GM12878 (cell line): ENCODE measurements around the gene SCG3. TPM values are rescaled to one million over a fixed set of nuclear protein-coding genes. Genes with fewer than 3 reads are reported as not detected.
A peak's percentile ranks its signal among the peaks of the same experiment; 100 is the strongest.

Source experiments
- ATAC-seq: fragments of 200-7000 bp; cut with Tn5 transposase; 3 replicates; pipeline ENCODE4 v1.9.1; 2020; ENCODE audit warnings: mild to moderate bottlenecking, moderate library complexity
- BruUV-seq: library from RNA; stranded (reverse); fragments of 400-500 nt; replicated peaks from 2 replicates; lab custom pipeline; 2021; lab: Mats Ljungman, UMichigan
- CTCF ChIA-PET: fragments of 300-600 bp; sonication (Branson Sonifier 250); formaldehyde crosslinking; extraction: SDS; loops from one replicate; lab custom pipeline; 2021; ENCODE audit warnings: inconsistent platforms; lab: Yijun Ruan, JAX
- POLR2A ChIA-PET: fragments of 350-600 bp; formaldehyde crosslinking; extraction: SDS; loops from one replicate; lab custom pipeline; 2021; ENCODE audit warnings: inconsistent platforms; lab: Charles Lee
- RAD21 ChIA-PET: fragments of 300-600 bp; sonication (Branson Sonifier 250); formaldehyde crosslinking; loops from one replicate; lab custom pipeline; 2023; ENCODE audit warnings: antibody characterized with exemption; ENCODE audit not compliant: unreplicated experiment; lab: Charles Lee
- SMC1A ChIA-PET: fragments of 300-600 bp; sonication (Branson Sonifier 250); formaldehyde crosslinking; loops from one replicate; lab custom pipeline; 2023; ENCODE audit not compliant: unreplicated experiment, uncharacterized antibody; lab: Charles Lee
- DNase-seq: peaks from one replicate; pipeline ENCODE4 v3.0.0-alpha.2; 2011; ENCODE audit warnings: low read depth, low spot score
- FAIRE-seq: peaks from 3 replicates; lab custom pipeline; 2011; peaks lifted over from hg19 to GRCh38; lab: Jason Lieb, UNC
- H2AFZ ChIP-seq: 2 replicates; pipeline ENCODE4 v1.6.0; 2011; ENCODE audit warnings: low read depth, low read length, control low read depth; ENCODE audit not compliant: control insufficient read depth
- H3K27ac ChIP-seq: 2 replicates; pipeline ENCODE4 v1.5.1; 2011; ENCODE audit warnings: control low read depth; ENCODE audit not compliant: control insufficient read depth, insufficient read depth
- H3K27me3 ChIP-seq, 2 experiments: replicated peaks in 1 of 2; 2 replicates each; pipeline versions ENCODE4 v1.6.0 to v1.6.1; 2011; ENCODE audit warnings: low read length in 1 of 2; ENCODE audit not compliant: control insufficient read depth in 2 of 2, insufficient read depth in 2 of 2
- H3K36me3 ChIP-seq, 2 experiments: 2 replicates each; pipeline ENCODE4 v1.5.1; 2011; ENCODE audit warnings: low read length in 1 of 2; ENCODE audit not compliant: control insufficient read depth in 2 of 2, insufficient read depth in 2 of 2
- H3K4me1 ChIP-seq: 2 replicates; pipeline ENCODE4 v1.6.1; 2011; ENCODE audit warnings: mild to moderate bottlenecking, low read length, moderate library complexity, mixed read lengths; ENCODE audit not compliant: control insufficient read depth, insufficient read depth
- H3K4me2 ChIP-seq: 2 replicates; pipeline ENCODE4 v1.6.0; 2011; ENCODE audit warnings: control low read depth; ENCODE audit not compliant: control insufficient read depth, insufficient read depth
- H3K4me3 ChIP-seq: fragments of 200-600 bp; sonication (generic); 2 replicates; pipeline ENCODE4 v1.5.1; 2016
- H3K79me2 ChIP-seq: 2 replicates; pipeline ENCODE4 v1.6.0; 2011; ENCODE audit warnings: low read length; ENCODE audit not compliant: control insufficient read depth, insufficient read depth
- H3K9ac ChIP-seq: 2 replicates; pipeline ENCODE4 v1.8.0; 2011; ENCODE audit warnings: low read length, control low read depth, mixed read lengths; ENCODE audit not compliant: control insufficient read depth, insufficient read depth
- H3K9me3 ChIP-seq: replicated peaks from 3 replicates; pipeline ENCODE4 v1.5.1; 2011; ENCODE audit warnings: mild to moderate bottlenecking, low read length; ENCODE audit not compliant: control insufficient read depth, insufficient read depth
- H4K20me1 ChIP-seq: 2 replicates; pipeline ENCODE4 v1.6.0; 2011; ENCODE audit not compliant: control insufficient read depth, insufficient read depth
- BHLHE40 ChIP-seq, 2 experiments: fragments of 450-650 bp in 1 of 2; IDR thresholded peaks; 2 replicates each; pipeline ENCODE4 v1.6.1; 2011 to 2017; ENCODE audit warnings: low read depth in 2 of 2, borderline replicate concordance in 1 of 2, improper control_type of control experiment in 1 of 2, low read length in 1 of 2, mild to moderate bottlenecking in 1 of 2
- HCFC1 ChIP-seq: fragments of 150-350 bp; IDR thresholded peaks from 2 replicates; pipeline ENCODE4 v1.6.1; 2014; ENCODE audit warnings: low read length
- MTA2 ChIP-seq: fragments of 450-650 bp; IDR thresholded peaks from 2 replicates; pipeline ENCODE4 v1.6.1; 2016; ENCODE audit warnings: low read depth, mild to moderate bottlenecking, moderate library complexity
- NBN ChIP-seq: fragments of 450-650 bp; IDR thresholded peaks from 2 replicates; pipeline ENCODE4 v1.6.1; 2016
- PML ChIP-seq: IDR thresholded peaks from 2 replicates; pipeline ENCODE4 v1.6.1; 2012; ENCODE audit warnings: low read length, inconsistent platforms
- POLR2AphosphoS2 ChIP-seq: IDR thresholded peaks from 2 replicates; pipeline ENCODE4 v1.6.1; 2011; ENCODE audit warnings: low read depth, mild to moderate bottlenecking, low read length, improper control_type of control experiment, moderate library complexity
- RAD21 ChIP-seq: IDR thresholded peaks from 2 replicates; pipeline ENCODE4 v1.6.1; 2011; ENCODE audit warnings: mild to moderate bottlenecking, low read depth, low read length, moderate library complexity; ENCODE audit not compliant: insufficient read depth
- RFX5 ChIP-seq: IDR thresholded peaks from 2 replicates; pipeline ENCODE4 v1.6.1; 2011; ENCODE audit warnings: low read depth, low read length, improper control_type of control experiment
- SP1 ChIP-seq: IDR thresholded peaks from one replicate; pipeline ENCODE4 v1.6.1; 2011; ENCODE audit warnings: low read depth, low read length
- TCF7 ChIP-seq: IDR thresholded peaks from 2 replicates; pipeline ENCODE4 v1.6.1; 2014; ENCODE audit warnings: antibody characterized with exemption, borderline replicate concordance
- ZNF274 ChIP-seq: IDR thresholded peaks from one replicate; pipeline ENCODE4 v1.8.0; 2011; ENCODE audit not compliant: insufficient read length, insufficient read depth
- WGBS: methylation state at CpG from one replicate; pipeline ENCODE4 v1.1.6; 2016; ENCODE audit warnings: low lambda C conversion rate; ENCODE audit not compliant: insufficient replicate concordance, insufficient coverage; ENCODE audit errors: missing lambda C conversion rate; 5-methylcytosine and 5-hydroxymethylcytosine counted together
- in situ Hi-C: fragments of 300-500 bp; cut with MboI; formaldehyde crosslinking; loops from 9 replicates; pipeline ENCODE4 v1.14.3; 2018; ENCODE audit warnings: mixed read lengths
- intact Hi-C: fragments of 100-400 bp; cut with micrococcal nuclease; formaldehyde crosslinking; loops from one replicate; pipeline ENCODE4 v1.14.2; 2022; ENCODE audit not compliant: unreplicated experiment
- polyA plus RNA-seq, 11 experiments: library from polyadenylated mRNA; depleted of rRNA in 4 of 11; unstranded in 6 of 11; stranded (reverse) in 5 of 11; fragments of >200 nt; fragmentation: Nextera tagmentation in 4 of 11; fragmentation: Illumina TruSeq in 1 of 11; extraction: Ambion mirVana in 4 of 11; extraction: Trizol in 1 of 11; gene quantifications; 1 replicate in 1 of 11; 2 replicates in 10 of 11; pipeline versions ENCODE4 v1.2.1 to v1.2.3, GENCODE V29; 2011 to 2016; ENCODE audit warnings: inconsistent platforms in 2 of 11, missing spikeins in 2 of 11, low read depth in 1 of 11
- total RNA-seq, 4 experiments: library from RNA; depleted of rRNA in 3 of 4; stranded (reverse); fragments of >200 nt in 3 of 4; fragmentation: Illumina TruSeq in 1 of 4; extraction: Trizol in 1 of 4; gene quantifications; 2 replicates each; pipeline versions ENCODE4 v1.2.1 to v1.2.3, GENCODE V29; 2013 to 2021
- TF ChIP-seq, protein P1 (sequence below): IDR thresholded peaks from 2 replicates; pipeline ENCODE4 v1.6.1; 2011; ENCODE audit warnings: borderline replicate concordance, low read depth, mild to moderate bottlenecking, moderate library complexity, low read length; ENCODE audit not compliant: insufficient read depth, poor library complexity, severe bottlenecking
- TF ChIP-seq, protein P2 (sequence below): IDR thresholded peaks from 2 replicates; pipeline ENCODE4 v1.6.1; 2012; ENCODE audit warnings: low read depth, low read length, improper control_type of control experiment
- TF ChIP-seq, protein P3 (sequence below): IDR thresholded peaks from 2 replicates; pipeline ENCODE4 v1.6.1; 2011; ENCODE audit warnings: low read depth, mild to moderate bottlenecking, low read length, moderate library complexity, borderline replicate concordance; ENCODE audit errors: extremely low read depth
- TF ChIP-seq, protein P4 (sequence below): fragments of 450-650 bp; IDR thresholded peaks from 2 replicates; pipeline ENCODE4 v1.6.1; 2017; ENCODE audit warnings: mild to moderate bottlenecking, moderate library complexity
- TF ChIP-seq, protein P5 (sequence below): fragments of 450-650 bp; conservative IDR thresholded peaks from 2 replicates; pipeline ENCODE4 v1.6.1; 2017; ENCODE audit warnings: mild to moderate bottlenecking, moderate library complexity

SCG3 gene
- total and polyA plus RNA-seq, 10 of the 15 experiments (the other 5 are each of a cell fraction or from before 2014, with no cell fraction given), result 0.03 to 0.15 (median 0.04) TPM; not detected in 7

DNA sequence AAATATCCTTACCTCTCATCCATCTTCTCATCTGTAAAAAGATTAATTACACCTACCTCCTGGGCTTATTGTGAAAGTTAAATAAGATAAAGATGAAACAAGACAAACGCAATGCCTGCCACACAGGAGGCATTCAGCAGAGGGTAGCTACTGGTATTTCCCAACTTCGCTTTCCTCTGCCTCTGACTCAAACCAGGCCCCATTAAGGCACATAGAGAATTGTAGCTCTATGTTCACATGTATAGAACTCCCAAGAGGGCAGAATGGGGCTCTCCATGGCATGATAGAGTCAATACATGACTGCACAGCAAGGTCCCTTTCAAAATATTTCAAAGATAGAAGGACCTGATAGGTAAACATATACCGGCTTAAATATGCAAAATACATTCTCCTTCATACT is 54.8 kb downstream of the SCG3 start:
- intact Hi-C loops, result loop anchor here (1.0 to 10.0 kb wide), 5 partner anchors 41 to 369 kb away; partner anchors contain the start of gene DMXL2
- Histone ChIP-seq H3K9me3 (no peaks in the 10 kb centered on the region), H3K79me2 (peaks cover 65% of the 10 kb centered on the region), H3K4me1 (peaks cover 32% of the 10 kb centered on the region), H3K27me3 (no peaks in the 10 kb centered on the region), H2AFZ (0 out of 2 replicates have a peak overlapping the region, but pooled peaks have one; percentile 4), H3K27ac (peak overlapping the region; percentile 94), H3K36me3 (no peaks in the 10 kb centered on the region), H3K9ac (peak overlapping the region; percentile 57), H3K4me2 (peak overlapping the region; percentile 95), H3K4me3 (peak overlapping the region; percentile 77), H4K20me1 (no peaks in the 10 kb centered on the region)
- SMC1A ChIA-PET, result interaction anchor here (0.7 to 5.2 kb wide), 18 partner anchors 10 to 485 kb away, joined by 3 to 45 read pairs (median 4); partner anchors contain the start of gene DMXL2
- no peak for FAIRE-seq
- peak; percentile 57 for ATAC-seq
- POLR2A ChIA-PET, result interaction anchor here (0.5 to 2.4 kb wide), 8 partner anchors 8 to 328 kb away, joined by 3 to 11 read pairs (median 4); partner anchors contain the start of gene DMXL2
- RAD21 ChIA-PET, result interaction anchor here (0.9 to 5.5 kb wide), 13 partner anchors 10 to 857 kb away, joined by 3 to 33 read pairs (median 3); no protein-coding TSS in a partner anchor
- 0% methylated on average over 3 of the region's 3 CpGs for WGBS
- BruUV-seq, result no TSS peak
- in situ Hi-C loops, result no loop called here
- DNase-seq, result peak; percentile 74
- CTCF ChIA-PET, result interaction anchor here (0.7 to 10.1 kb wide), 14 partner anchors 9 to 368 kb away, joined by 3 to 136 read pairs (median 4); partner anchors contain the start of gene DMXL2
- TF ChIP-seq, protein P1, sequence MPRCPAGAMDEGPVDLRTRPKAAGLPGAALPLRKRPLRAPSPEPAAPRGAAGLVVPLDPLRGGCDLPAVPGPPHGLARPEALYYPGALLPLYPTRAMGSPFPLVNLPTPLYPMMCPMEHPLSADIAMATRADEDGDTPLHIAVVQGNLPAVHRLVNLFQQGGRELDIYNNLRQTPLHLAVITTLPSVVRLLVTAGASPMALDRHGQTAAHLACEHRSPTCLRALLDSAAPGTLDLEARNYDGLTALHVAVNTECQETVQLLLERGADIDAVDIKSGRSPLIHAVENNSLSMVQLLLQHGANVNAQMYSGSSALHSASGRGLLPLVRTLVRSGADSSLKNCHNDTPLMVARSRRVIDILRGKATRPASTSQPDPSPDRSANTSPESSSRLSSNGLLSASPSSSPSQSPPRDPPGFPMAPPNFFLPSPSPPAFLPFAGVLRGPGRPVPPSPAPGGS, result peak; percentile 50
- TF ChIP-seq, protein P2, sequence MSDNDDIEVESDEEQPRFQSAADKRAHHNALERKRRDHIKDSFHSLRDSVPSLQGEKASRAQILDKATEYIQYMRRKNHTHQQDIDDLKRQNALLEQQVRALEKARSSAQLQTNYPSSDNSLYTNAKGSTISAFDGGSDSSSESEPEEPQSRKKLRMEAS, result no peak
- TF ChIP-seq RAD21 (no peak), POLR2AphosphoS2 (no peak), PML (no peak), RFX5 (no peak), HCFC1 (no peak), SP1 (no peak), BHLHE40 (IDR thresholded peaks at IDR 0.05; ENCODE audit: borderline replicate concordance in 1 of 2, low read depth in 2 of 2, low read length in 1 of 2) (0 out of 4 replicates have a peak, but pooled peaks of 1 of the 2 experiments have one; percentile 23), MTA2 (peak; percentile 40; the same call in 1 of the 2 replicates), NBN (no peak), ZNF274 (no peak), TCF7 (no peak)
- TF ChIP-seq, protein P3, sequence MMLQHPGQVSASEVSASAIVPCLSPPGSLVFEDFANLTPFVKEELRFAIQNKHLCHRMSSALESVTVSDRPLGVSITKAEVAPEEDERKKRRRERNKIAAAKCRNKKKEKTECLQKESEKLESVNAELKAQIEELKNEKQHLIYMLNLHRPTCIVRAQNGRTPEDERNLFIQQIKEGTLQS, result no peak
- TF ChIP-seq, protein P4, sequence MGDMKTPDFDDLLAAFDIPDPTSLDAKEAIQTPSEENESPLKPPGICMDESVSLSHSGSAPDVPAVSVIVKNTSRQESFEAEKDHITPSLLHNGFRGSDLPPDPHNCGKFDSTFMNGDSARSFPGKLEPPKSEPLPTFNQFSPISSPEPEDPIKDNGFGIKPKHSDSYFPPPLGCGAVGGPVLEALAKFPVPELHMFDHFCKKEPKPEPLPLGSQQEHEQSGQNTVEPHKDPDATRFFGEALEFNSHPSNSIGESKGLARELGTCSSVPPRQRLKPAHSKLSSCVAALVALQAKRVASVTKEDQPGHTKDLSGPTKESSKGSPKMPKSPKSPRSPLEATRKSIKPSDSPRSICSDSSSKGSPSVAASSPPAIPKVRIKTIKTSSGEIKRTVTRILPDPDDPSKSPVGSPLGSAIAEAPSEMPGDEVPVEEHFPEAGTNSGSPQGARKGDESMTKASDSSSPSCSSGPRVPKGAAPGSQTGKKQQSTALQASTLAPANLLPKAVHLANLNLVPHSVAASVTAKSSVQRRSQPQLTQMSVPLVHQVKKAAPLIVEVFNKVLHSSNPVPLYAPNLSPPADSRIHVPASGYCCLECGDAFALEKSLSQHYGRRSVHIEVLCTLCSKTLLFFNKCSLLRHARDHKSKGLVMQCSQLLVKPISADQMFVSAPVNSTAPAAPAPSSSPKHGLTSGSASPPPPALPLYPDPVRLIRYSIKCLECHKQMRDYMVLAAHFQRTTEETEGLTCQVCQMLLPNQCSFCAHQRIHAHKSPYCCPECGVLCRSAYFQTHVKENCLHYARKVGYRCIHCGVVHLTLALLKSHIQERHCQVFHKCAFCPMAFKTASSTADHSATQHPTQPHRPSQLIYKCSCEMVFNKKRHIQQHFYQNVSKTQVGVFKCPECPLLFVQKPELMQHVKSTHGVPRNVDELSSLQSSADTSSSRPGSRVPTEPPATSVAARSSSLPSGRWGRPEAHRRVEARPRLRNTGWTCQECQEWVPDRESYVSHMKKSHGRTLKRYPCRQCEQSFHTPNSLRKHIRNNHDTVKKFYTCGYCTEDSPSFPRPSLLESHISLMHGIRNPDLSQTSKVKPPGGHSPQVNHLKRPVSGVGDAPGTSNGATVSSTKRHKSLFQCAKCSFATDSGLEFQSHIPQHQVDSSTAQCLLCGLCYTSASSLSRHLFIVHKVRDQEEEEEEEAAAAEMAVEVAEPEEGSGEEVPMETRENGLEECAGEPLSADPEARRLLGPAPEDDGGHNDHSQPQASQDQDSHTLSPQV, result no peak
- TF ChIP-seq, protein P5, sequence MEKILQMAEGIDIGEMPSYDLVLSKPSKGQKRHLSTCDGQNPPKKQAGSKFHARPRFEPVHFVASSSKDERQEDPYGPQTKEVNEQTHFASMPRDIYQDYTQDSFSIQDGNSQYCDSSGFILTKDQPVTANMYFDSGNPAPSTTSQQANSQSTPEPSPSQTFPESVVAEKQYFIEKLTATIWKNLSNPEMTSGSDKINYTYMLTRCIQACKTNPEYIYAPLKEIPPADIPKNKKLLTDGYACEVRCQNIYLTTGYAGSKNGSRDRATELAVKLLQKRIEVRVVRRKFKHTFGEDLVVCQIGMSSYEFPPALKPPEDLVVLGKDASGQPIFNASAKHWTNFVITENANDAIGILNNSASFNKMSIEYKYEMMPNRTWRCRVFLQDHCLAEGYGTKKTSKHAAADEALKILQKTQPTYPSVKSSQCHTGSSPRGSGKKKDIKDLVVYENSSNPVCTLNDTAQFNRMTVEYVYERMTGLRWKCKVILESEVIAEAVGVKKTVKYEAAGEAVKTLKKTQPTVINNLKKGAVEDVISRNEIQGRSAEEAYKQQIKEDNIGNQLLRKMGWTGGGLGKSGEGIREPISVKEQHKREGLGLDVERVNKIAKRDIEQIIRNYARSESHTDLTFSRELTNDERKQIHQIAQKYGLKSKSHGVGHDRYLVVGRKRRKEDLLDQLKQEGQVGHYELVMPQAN, result no peak
